DMS79 treated with DMSO at 0.1 percent for 48 hours (cell line): ENCODE data around the gene SOX6.
A peak's percentile ranks its signal among the peaks of the same experiment; 100 is the strongest.

Source experiments
- DNase-seq: peaks from one replicate; lab custom pipeline; 2025; lab: John Stamatoyannopoulos, UW

The SOX6 gene

DNA sequence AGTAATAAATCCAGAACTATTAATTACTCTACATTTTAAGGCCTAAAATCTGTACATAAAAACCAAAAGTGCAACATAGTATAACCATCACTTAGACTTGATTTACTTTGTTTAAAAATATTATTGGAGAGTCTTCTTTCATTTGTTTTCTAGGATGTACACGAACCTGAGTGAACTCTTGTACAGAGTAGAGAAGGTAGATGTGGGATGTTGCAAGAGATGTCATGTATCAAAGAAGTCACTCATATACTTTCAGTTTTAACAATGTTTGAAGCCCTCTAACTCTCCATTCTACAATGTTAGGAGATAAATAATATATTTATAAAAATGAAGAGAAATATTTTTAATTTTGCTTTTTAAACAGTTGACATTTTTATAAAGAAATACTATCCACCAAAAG lies 38.6 kb downstream of the SOX6 start:
- no peak for DNase-seq

DNA sequence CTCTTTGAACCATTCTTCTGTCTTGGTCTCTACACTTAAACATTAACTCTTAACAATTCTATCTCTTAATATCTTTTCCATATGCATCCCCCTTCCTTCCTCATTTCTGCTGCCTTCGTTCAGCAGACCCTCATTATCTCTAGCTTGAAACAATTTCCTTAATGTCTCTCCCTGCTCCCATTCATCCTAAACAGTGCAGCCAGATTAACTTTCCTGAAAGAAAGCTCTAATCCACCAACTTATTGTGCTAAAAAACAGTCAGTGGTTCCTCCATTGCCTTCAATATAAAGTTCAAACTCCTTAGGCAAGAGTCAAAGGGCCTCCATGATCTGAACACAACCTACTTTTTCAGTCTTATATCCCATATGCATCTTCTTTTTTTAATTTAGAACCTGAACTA lies 42.5 kb downstream of the SOX6 start:
- DNase-seq: no peak

DNA sequence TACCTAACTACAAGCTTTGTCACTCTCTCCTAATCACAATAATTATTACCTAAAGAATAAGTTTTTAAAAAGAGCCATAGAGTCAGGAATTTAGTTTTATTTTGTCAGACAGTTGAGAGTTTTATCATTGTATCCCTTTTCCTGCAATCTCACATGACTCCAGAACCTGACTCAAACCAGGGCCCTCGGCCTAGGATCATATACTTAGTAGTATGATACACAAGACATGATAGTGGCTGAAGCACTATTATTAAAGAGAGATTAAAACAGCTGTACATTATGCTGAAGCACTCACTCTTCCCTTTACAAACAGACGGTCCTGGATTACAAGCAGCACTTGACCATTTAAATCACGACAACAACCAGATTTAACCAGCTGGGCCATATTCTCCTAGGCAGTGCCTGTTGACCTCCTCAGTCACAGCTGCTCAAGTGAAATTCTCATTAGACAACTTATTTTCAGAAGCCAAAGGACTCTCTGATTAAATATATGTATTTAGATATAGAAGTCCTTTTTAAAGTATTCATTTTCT lies 44.0 kb downstream of the SOX6 start:
- no peak for DNase-seq

DNA sequence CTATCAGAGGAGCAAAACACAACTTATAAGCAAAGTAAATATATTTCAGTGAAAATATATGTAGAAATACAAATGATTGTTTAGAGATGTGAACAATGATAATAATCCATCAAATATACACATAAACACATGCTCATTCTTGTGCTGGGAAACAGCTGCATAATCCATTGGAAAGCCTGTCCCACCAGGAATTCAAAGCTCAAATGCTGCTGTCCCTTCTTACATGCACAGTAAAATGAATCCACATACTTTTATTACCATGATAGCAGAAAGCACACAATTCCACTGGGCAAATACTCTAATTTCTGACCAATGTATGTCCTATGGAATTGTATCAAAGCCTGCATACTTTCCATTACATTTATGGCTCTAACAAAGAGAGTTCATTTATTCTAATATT lies 44.5 kb downstream of the SOX6 start:
- DNase-seq: no peak

DNA sequence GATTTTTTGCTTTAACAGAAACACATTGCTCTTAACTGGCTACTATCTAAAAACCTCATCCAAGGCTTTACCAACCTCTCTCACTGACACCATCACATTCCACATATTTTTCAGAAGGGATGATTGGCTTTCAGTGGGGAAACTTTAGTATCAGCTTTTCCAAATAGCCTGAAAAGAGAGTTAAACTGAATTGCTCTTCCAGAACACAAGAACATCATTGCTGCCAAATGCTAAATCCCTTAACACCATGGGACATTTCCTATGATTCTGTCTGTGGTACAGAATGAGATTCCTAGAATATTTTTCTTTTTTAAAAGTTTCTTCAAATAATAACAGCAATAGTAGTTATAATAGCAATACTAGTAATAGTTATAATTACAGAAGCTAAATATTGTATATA lies 45.4 kb downstream of the SOX6 start:
- DNase-seq: no peak

DNA sequence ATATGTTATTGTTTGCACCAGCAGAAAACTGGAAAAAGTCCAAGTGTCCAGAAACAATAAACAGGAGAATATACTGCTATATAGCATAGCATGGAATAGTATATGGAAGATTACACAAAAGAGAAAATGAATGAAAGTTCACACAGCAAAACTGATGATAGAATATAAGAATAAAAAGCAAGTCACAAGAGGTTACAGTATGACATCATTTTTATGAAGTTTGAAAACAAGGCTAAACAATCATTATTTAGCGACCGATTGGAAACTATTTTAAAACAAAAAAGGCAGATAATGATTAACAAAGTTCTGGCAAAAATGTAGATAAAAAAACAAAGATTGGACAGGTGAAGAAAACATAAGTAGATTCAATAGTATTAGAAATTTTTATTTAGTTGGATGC lies 47.1 kb downstream of the SOX6 start:
- no peak for DNase-seq

DNA sequence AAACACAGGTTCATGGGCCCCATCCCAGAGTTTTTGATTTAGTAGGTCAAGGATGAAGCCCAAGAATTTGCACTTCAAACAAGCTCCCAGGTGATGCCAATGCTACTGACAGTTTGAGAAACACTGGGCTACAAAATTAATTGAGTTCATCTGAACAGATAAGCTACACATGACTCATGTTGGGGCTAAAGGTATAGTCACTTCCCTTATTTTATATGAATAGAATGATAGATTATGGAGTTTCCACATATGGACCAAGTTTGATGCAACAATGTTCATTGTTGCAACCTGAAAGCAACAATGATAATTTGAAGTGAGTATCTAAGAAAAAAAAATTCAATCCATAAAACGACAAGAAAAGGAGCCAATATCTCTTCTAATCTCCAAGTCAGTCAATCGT lies 54.9 kb downstream of the SOX6 start:
- no peak for DNase-seq

DNA sequence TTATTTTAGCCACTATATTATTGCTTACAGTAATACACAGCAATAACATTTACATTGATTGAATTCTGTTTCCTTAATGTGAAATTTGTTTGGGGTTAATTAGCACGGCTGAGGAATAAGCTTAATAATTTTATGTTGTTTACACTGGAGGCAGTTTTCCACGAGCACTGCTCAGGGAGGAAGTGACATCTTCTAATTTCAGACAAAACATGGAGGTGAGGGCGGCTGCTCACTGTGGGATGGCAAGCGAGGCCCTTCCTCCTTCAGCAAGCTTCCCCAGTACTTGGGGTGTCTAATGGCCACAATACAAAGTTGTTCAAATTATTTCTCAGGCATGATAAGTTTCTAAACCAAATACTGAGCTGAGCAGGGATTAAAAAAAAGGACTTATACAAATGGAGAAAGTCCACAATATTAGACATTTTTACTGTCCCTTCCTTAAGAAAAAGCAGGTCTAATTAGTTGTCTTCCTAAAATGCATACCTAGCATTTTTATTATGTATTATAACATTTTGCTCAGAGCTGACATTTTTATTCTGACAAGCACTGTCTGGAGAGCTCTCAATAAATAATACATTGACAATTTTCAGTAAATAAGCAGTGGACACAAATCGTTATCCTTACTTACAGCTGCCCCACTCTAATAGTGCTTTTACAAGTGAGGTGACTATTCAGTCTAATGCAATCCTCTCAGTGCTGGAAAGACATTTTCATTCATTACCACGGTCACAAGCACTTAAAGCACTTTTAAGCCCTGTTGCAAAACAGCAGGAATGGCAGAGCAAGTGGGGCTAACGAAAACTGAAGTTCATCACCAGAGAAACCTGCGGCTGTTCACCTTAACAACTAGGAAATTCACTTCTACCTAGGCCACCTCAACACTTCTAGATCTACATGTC lies 56.2 kb downstream of the SOX6 start:
- DNase-seq: peak; percentile 91

DNA sequence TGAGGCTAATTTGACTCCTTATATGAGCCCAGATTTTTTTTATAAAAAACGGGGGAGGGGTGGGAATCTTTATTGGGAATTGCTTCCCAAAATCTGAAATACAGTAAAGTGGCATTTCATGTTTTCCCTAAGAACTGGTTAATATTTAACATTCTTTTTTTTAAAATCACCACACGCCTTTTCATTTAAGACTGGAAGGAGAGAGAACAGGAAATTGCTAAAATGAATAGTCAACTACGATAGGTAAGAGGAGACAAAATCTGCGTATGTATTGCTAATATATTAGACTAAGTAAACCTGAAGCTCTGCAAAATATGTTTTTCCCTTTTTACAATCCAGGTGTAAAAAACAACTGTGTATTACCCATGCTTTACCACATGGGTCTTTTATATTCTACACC lies 57.0 kb downstream of the SOX6 start:
- DNase-seq: no peak

DNA sequence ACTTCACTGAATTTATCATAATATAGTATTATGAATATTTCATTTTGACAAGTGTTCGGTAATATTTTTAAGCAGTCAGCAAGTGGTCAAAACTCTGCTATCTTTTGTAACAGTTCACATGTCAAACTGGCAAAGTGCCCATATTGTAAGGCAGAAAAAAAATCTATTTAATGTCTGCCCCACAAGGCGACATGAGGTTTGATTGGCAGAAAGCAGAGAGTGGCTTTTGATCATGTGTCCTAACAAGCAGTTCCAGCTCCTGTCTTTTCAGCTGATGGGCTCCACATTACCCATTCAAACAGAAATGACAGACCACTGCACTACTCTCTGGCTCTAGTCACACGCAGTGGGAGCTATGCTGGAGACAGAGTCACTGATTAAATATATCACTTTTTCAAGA lies 59.0 kb downstream of the SOX6 start:
- no peak for DNase-seq

DNA sequence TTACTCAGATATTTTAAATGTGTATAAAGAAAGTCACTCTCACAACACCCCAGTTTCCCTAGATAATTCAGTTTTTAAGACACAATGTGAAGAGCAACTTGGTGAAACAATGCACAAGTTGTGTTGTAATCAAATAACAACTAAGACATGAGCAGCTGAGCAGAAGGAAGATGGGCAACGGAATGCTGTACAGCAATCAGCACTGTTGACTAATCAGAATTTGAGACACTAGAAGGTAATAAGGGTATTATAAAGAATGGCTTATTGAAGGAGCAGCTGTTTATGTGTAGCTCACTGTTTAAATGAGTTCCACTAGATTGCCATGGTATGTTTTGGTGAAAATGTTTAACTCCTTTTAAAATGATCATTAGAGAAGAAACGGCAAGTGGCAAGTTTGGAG lies 60.1 kb downstream of the SOX6 start:
- DNase-seq: no peak

DNA sequence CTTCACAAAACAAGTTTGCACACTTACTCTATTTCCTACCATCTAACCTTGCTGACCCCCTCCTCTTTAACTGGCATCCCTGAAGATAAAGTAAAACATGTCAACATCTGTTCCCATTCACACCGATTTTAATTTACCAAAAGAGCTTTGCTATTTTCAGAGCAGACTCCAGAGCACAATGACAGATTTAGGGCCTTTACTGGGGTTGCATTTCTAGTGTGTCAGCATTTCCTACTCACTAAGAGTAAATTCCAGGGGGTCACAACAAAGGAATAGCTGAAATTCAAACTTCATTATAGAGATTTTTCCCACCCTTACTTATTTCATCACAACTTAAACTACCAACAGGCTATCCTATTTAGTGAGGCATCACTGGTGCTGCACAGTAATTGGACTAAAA lies 60.8 kb downstream of the SOX6 start:
- DNase-seq: no peak

DNA sequence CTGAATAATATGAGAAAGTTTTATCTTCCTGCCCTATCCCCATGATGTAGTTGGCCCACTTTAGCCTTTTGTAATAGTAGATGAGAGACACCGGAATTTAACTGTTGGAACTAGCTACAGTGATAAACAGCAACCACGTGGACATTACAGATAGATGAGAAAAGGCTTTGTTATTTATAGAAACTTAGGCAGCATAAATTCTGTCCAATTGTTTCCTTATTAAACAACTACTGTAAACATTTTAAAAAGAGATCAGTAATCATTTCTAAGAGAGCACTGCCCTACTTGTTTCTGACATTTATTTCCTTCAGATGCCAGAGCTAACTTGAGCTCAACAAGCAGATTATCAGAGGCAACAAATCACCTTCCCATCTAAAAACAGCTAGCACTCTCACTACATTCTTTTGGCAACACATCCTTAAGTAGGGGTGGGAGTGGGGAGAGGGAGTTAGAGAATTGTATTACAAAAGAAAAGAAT lies 63.1 kb downstream of the SOX6 start:
- no peak for DNase-seq

DNA sequence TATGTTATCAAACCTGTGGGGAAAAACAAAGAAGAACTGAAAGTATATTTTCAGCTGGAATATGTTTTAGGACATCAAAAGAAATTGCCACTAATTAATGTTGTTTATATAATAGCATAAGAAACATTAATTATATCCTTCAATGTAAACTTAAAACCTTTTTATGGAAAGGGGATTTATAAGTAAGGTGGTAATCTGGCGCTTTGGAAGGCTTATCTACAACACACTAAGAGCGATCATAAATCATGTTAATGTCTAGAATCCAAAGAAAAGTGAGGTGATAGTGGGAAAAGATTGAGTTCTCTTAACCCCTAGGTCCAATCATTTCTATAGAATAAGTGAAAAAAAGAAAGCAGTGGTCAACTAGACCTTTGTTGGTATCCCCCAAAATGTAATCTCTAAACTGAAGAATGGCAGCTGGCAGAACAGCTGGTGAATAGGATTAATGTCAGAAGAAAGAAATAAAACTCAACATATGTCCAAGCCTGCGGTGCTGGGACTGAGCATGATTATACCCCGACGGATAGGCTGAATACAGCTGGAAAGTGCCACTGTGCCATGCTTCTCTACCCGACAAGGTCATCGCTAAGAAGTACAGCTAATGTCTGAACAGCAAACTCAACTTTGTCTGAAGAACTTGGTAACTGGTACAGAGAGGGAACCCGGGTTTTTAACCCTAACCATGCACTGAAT lies 64.0 kb downstream of the SOX6 start:
- DNase-seq: no peak

DNA sequence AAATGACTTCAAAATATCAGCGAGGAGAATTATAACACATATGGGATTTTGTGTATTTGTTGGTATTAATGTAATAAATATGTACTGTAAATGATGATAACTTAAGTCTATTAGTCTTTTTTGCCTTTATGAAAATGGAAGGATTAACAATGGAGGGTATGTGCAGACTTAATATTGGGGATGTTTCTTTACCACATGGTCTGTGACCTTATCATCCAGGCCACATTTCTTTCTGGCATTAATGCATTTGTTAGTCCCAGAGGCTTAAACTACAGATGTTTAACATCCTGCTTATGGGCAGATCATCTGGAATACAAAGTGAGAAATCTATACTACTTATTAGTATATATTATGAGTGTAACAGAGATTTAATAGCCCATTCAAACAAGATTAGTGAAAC lies 64.6 kb downstream of the SOX6 start:
- no peak for DNase-seq

DNA sequence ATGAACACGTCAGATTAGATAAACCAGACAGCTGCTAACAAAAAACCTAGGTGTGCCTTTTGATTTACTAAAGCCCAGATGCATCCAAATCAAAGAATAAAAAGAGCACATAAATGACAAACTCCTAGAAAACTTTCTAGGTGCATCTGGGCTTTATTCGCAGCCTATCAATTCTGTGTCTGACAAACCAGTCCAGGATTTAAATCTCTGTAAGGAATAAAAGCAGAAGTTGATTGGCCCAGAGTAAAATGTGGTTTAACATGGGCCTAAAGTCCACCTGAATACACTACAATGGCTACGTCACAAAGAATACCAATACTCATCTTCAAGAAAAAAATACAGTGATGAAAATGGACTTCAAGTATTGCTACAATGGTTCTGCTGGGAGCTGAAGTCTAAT lies 66.8 kb downstream of the SOX6 start:
- DNase-seq: no peak

DNA sequence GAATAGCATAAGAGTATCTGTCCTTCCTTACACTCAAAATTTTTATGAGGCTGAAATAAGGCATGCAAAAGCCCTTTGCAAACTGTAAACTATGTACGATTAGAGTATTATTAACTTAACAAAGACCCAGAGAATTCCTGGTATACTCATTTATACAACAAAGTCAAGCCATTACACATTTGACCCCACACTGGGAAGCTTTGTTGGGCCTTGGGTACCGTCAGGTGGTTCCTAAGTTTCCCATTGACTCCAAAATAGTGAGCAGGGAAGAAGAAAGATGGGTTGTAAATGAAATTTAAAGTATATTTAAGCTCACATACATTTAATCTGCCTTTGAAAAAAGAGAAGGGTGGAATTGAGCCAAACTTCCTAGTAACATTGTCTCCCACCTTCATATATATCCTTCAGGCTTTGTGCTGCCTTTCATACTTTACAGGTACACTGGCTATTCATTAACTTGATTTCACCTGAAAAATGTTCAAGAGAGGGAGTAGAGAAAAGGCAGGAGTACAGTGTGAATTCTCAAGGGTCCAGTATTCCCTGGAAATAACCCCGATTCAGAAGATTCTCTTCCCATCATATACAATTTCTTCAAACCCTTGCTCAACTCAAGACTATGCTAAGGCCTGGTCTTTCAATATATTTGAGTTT lies 68.6 kb downstream of the SOX6 start:
- DNase-seq: no peak

DNA sequence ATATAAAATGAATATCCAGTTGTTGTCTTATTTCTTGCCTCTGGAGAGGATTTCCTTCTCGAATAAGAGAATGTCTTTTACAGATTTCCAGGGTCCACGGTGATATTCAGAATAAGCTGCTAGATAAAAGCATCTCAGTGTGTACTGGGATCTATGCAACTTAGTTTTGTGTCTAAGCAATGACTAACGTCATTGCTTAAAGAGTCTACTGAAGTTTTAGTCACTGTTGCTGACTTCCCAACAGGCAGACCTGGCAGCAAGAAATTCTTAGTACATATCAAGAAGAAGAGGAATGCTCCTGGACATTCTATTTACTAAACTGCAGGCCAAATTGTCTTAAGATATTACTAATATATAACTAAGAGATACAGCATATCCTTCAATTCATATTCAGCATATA lies 70.3 kb downstream of the SOX6 start:
- no peak for DNase-seq

DNA sequence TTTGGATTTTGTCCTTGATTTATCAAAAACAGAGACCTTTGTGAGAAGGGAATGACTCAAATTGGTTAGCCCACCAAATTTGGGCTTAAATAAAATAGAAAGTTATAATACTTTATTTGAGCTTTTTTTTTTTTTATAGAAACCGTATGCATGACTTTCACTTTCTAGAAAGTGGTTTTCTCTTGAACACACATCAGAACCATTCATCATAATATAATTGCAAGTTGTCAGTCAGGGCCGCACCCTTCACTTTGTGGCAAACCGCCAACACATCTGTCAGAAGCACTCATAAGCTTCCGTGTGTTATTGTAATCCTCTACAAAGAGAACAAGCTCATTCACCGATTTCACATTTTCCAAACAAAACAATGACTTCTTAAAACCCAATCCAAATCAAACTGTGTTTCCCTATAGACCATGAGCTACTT lies 76.1 kb downstream of the SOX6 start:
- peak; percentile 68 for DNase-seq

DNA sequence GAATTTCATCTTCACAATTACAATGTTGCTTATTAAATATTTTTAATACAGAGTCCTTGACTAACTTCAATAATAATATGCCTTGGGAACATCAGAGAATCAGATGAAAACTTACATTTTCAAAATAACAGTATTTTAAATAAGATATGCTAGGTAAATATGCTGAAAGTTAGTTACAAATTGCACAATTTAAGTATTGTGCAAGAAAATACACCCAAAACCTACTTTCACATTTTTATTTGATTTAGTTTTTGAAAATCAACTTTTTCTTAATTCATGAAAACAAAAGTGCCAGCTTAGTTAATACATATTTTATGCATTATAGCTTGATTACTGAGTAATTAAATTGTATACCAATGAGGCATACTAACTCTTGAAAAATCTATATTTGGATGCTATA lies 76.8 kb downstream of the SOX6 start:
- DNase-seq: no peak

DNA sequence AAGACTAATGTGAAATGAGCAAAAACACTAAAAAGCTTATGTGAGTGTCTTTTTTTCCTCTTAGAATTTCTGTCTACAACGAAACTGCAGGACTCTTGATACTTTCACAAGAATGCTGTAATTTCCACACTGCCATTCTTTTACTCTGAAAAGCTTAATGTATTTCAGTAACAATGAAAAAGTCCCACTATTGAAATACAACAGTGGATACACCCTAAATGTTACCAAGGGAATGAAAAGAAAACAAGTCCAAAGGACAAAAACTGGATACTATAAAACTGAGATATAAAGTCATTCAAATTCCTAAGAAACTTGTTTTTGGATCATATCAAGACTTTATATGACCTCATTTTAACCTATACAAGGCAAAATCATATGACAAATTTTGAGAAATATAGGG lies 77.4 kb downstream of the SOX6 start:
- no peak for DNase-seq

DNA sequence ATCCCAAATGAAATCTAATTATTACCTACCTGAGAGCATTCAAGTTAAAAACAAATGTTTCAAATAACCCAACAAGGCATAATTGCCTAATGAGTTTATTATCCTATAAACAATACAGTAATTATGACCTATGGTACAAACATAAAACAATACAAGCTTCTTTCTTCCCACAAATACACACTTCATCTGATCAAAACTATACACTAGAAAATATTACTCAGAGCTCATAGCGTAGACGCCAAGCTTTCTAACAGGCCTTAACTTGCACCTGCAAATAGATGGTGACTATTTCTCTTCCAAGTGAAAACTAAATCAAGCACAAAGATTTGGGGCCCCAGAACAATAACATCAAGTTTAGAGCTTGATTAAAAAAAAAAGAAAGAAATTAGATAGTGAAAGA lies 78.1 kb downstream of the SOX6 start:
- peak; percentile 15 for DNase-seq

DNA sequence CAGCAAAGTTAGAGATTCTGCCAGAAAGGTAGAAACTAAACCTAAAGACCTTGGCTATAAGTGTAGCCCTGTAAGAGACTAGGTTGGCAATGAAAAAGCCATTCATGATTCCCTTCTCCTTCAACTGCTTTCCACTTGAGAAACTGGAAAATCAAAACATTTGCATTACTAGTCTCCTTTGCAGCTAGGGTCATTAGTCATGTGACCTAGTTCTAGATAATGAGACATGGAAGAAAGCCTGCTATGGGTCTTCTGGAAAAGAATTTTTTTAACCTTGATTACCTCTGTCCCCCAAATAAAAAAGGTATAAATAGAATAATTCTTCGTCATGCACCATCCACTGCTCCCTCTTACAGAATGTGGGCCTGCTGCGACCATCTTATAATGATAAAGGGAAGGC lies 80.1 kb downstream of the SOX6 start:
- DNase-seq: no peak
